ENCODE measurements around the gene BET1L.
"Not testable (repeated sequence)": the region's sequence is repeated elsewhere in the genome, so short reads cannot be mapped to it uniquely, and the experiment has no call there.

BET1L gene

DNA sequence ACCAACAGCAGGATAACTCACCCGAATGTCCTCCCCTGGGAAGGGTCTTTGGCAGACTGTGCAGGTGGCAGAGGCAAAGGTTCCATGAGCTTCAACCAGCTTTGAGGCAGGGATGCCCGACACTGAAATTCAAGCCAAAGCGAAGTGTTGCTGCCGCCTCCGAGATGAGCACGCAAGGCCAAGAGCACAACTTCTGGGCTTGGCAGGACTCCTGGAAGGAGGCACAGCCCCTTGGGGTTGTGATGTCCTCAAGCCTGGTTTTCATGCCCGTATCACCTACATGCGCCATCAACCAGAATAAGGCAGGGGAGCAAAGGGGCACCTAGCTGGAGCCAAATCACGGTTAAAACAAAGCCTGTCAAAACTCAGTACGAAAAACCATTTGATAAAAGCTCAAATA is 23.2 kb upstream of the BET1L start:
- DNase-seq: no peak
- Histone ChIP-seq H3K27me3 (replicated peaks; ENCODE audit: control insufficient read depth, insufficient read depth, low read length, poor library complexity, severe bottlenecking) (no peaks in the 10 kb centered on the region), H3K4me3 (ENCODE audit: insufficient read depth, low read depth, low read length, poor library complexity, severe bottlenecking) (no peak overlapping the region), H3K9me3 (ENCODE audit: control insufficient read depth, low read length) (no peaks in the 10 kb centered on the region), H3K36me3 (ENCODE audit: control insufficient read depth, insufficient read depth, low read length) (peaks cover 4% of the 10 kb centered on the region), H3K4me1 (ENCODE audit: control insufficient read depth, insufficient read depth, low read length, poor library complexity, severe bottlenecking) (peaks cover 3% of the 10 kb centered on the region), H3K27ac (ENCODE audit: insufficient read depth, low read length, poor library complexity, severe bottlenecking) (no peak overlapping the region)

DNA sequence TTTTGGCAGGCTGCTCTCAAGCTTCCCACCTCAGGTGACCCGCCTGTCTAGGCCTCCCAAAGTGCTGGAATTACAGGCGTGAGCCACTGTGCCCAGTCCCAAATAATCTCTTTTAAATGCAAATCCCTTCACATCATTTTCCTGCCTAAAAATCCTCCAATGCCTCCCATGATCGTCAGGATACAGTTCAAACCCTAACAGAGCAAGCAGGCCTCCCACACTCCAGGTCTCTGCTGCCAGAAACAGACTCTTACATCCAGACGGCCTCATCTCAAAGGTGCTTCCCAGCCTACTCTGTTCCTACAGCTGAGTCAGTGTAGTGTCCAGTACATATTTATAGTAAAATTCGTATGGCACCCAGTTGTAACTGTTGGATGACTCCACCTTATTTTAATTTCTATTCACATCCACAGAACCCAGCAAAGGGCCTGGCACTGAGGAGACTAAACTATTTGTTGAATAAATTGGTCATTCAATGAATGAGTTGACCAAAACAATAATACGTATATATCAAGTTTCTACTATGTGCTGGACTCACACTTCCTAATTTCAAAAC is 20.7 kb upstream of the BET1L start:
- H3K27ac ChIP-seq (ENCODE audit: insufficient read depth, low read length, poor library complexity, severe bottlenecking): no peak overlapping the region
- H3K36me3 ChIP-seq (ENCODE audit: control insufficient read depth, insufficient read depth, low read length): peaks cover 3% of the 10 kb centered on the region
- DNase-seq: no peak

DNA sequence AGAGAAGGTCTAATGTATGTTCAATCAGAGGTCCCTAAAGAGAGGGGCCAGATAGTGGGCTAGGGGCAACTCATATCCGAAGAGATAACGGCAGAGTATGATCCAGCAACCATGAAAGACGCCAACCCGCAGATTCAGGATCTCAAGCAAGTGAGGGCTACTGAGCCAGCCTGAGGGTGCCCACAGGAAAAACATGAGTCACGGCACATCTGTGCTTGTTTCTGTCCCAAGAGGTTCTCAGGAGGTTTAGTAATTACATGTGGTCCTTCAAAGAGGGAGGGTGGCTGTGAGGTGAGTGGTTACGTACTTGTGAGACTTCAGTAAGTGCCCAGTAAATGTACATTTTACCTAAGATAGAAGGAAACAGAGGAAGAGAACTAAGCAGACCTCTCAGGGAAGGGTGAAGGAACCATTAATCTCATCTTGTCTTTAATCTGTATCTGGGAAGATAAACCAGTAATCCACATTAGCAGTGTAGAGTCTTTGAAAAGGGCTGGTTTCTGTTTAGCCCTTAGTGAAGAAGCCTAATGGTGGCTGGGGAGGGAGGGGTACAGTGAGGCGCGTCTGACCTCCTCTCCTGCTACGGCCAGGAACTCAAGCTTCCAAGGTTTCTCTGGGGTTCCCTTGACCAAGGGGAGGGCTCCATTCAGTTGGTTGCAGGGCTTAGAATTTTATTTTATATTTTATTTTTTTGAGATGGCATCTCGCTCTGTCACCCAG is 18.7 kb upstream of the BET1L start:
- DNase-seq: no peak

More for the DNA sequence above, 20.7 kb upstream of the BET1L start:
- Histone ChIP-seq H3K4me3 (ENCODE audit: insufficient read depth, low read depth, low read length, poor library complexity, severe bottlenecking) (no peak overlapping the region), H3K27me3 (replicated peaks; ENCODE audit: control insufficient read depth, insufficient read depth, low read length, poor library complexity, severe bottlenecking) (no peaks in the 10 kb centered on the region), H3K4me1 (ENCODE audit: control insufficient read depth, insufficient read depth, low read length, poor library complexity, severe bottlenecking) (no peaks in the 10 kb centered on the region), H3K9me3 (ENCODE audit: control insufficient read depth, low read length) (no peaks in the 10 kb centered on the region)

DNA sequence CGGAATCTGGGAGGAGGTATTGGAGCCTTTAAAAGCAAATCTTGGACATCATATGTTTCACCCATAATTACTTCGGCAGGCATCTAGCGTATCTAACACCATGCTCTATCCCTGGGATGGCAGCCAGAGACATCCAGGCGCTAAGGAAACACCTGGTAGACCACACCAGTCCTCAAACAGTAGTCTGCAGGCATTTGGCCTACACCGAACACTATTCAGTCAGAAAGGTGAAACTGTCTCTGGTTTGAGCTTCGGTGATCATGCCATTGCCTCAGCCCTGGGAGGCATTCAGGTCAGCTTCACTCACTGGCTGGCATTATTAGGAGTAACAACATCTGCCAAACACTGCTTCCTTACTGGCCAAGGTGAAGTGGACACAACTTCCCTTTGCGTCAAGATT is 17.2 kb upstream of the BET1L start:
- no peaks in the 10 kb centered on the region for H3K4me1 ChIP-seq (ENCODE audit: control insufficient read depth, insufficient read depth, low read length, poor library complexity, severe bottlenecking)
- no peaks in the 10 kb centered on the region for H3K9me3 ChIP-seq (ENCODE audit: control insufficient read depth, low read length)
- no peak overlapping the region for H3K4me3 ChIP-seq (ENCODE audit: insufficient read depth, low read depth, low read length, poor library complexity, severe bottlenecking)
- no peaks in the 10 kb centered on the region for H3K27me3 ChIP-seq (replicated peaks; ENCODE audit: control insufficient read depth, insufficient read depth, low read length, poor library complexity, severe bottlenecking)
- H3K27ac ChIP-seq (ENCODE audit: insufficient read depth, low read length, poor library complexity, severe bottlenecking): no peak overlapping the region
- no peaks in the 10 kb centered on the region for H3K36me3 ChIP-seq (ENCODE audit: control insufficient read depth, insufficient read depth, low read length)
- DNase-seq: no peak

More for the DNA sequence above, 18.7 kb upstream of the BET1L start:
- Histone ChIP-seq H3K4me1 (ENCODE audit: control insufficient read depth, insufficient read depth, low read length, poor library complexity, severe bottlenecking) (no peaks in the 10 kb centered on the region), H3K27ac (ENCODE audit: insufficient read depth, low read length, poor library complexity, severe bottlenecking) (no peak overlapping the region), H3K27me3 (replicated peaks; ENCODE audit: control insufficient read depth, insufficient read depth, low read length, poor library complexity, severe bottlenecking) (no peaks in the 10 kb centered on the region), H3K36me3 (ENCODE audit: control insufficient read depth, insufficient read depth, low read length) (no peaks in the 10 kb centered on the region), H3K4me3 (ENCODE audit: insufficient read depth, low read depth, low read length, poor library complexity, severe bottlenecking) (no peak overlapping the region), H3K9me3 (ENCODE audit: control insufficient read depth, low read length) (no peaks in the 10 kb centered on the region)

DNA sequence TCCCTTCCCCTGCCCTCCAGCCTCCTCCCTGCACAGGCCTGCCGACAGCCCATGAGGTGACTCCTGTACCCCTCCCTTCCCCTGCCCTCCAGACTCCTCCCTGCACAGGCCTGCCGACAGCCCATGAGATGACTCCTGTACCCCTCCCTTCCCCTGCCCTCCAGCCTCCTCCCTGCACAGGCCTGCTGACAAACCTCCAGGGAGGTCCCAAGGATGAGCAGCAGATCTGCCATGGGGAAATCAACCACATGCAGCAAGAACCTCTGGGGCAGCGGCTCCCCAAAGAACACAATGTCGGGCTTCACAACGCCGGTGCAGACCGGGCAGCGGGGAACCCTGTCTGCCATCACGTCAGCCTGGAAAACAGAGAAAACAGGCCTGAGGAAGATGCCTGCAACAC is 16.7 kb upstream of the BET1L start:
- no peaks in the 10 kb centered on the region for H3K36me3 ChIP-seq (ENCODE audit: control insufficient read depth, insufficient read depth, low read length)
- H3K27me3 ChIP-seq (replicated peaks; ENCODE audit: control insufficient read depth, insufficient read depth, low read length, poor library complexity, severe bottlenecking): no peaks in the 10 kb centered on the region
- H3K4me3 ChIP-seq (ENCODE audit: insufficient read depth, low read depth, low read length, poor library complexity, severe bottlenecking): no peak overlapping the region
- H3K9me3 ChIP-seq (ENCODE audit: control insufficient read depth, low read length): no peaks in the 10 kb centered on the region
- no peak for DNase-seq
- H3K4me1 ChIP-seq (ENCODE audit: control insufficient read depth, insufficient read depth, low read length, poor library complexity, severe bottlenecking): no peaks in the 10 kb centered on the region
- H3K27ac ChIP-seq (ENCODE audit: insufficient read depth, low read length, poor library complexity, severe bottlenecking): no peak overlapping the region

DNA sequence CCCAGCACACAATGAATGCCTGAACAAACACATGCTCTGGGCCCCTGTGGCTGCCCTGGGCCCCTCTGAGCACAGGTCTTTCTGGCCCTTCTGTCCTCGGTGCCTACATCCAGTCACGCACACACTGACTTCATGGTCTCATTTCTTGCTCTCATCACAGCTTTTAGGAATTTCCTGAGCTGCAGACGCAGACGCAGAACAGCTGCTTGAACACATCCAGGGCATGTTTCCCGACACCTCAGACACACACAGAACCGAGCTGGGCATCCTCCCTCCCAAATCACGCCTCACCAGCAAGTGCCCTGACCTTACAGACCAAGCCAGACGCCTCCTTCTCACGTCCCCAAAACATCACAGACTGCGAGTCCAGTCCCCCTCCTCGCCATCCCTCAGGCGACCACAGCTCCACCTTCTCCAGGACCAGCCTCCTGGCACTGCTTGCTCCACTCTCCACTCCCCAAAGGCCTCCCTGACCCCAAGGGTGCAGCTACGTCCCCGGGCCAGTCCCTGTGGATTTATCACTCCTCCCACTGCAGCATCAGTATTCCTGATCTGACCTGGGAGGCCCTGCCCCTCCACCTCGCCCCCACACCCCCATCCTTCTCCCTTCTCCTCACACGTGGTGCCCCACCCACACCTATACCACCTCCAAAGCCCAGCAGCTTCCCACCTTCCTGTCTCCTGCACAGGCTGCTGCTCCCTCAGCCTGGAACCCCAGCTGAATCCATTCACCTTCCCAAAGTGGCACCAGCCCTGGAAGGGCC is 16.0 kb upstream of the BET1L start:
- no peaks in the 10 kb centered on the region for H3K9me3 ChIP-seq (ENCODE audit: control insufficient read depth, low read length)
- no peaks in the 10 kb centered on the region for H3K36me3 ChIP-seq (ENCODE audit: control insufficient read depth, insufficient read depth, low read length)
- H3K27ac ChIP-seq (ENCODE audit: insufficient read depth, low read length, poor library complexity, severe bottlenecking): no peak overlapping the region
- no peak overlapping the region for H3K4me3 ChIP-seq (ENCODE audit: insufficient read depth, low read depth, low read length, poor library complexity, severe bottlenecking)
- H3K4me1 ChIP-seq (ENCODE audit: control insufficient read depth, insufficient read depth, low read length, poor library complexity, severe bottlenecking): no peaks in the 10 kb centered on the region
- DNase-seq: no peak
- H3K27me3 ChIP-seq (replicated peaks; ENCODE audit: control insufficient read depth, insufficient read depth, low read length, poor library complexity, severe bottlenecking): no peaks in the 10 kb centered on the region

DNA sequence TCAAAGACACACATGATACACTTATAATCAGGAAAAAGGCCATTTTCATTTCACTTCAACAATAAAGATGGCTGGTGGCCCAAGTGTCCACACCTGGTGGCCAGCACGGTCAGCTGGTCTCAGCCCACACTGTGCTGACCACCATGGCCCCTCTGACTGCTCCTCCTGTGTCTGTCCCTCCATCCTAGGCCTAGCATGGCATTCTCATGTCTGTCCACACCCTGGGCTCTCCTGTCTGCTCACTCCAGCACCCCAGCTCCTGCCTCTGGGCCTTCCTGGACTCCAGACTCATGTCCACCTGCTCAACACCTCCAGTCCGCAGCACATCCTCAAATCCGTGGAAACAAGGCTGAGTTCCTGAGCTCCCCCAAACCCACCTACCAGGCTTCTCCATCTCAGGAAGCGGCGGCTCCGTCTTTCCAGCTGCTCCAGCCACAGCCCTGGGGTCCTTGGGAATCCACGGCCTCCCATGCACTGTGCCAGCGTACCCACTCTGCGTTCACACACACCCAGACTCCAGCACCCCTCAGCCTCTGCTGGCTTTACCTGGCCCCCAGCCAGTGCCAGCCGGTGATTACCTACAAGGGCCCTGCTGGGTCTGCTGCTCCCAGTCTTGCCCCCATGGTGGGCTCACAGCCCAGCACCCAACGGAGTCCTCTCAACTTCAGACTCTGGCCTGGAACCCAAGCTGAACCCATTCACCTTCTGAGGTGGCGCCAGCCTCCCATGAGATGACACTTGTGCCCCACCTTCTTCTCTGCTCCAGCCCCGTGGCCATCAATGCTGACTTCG is 15.0 kb upstream of the BET1L start:
- Histone ChIP-seq H3K9me3 (ENCODE audit: control insufficient read depth, low read length) (no peaks in the 10 kb centered on the region), H3K36me3 (ENCODE audit: control insufficient read depth, insufficient read depth, low read length) (no peaks in the 10 kb centered on the region), H3K4me1 (ENCODE audit: control insufficient read depth, insufficient read depth, low read length, poor library complexity, severe bottlenecking) (no peaks in the 10 kb centered on the region), H3K27me3 (replicated peaks; ENCODE audit: control insufficient read depth, insufficient read depth, low read length, poor library complexity, severe bottlenecking) (no peaks in the 10 kb centered on the region), H3K4me3 (ENCODE audit: insufficient read depth, low read depth, low read length, poor library complexity, severe bottlenecking) (no peak overlapping the region), H3K27ac (ENCODE audit: insufficient read depth, low read length, poor library complexity, severe bottlenecking) (no peak overlapping the region)
- no peak for DNase-seq

DNA sequence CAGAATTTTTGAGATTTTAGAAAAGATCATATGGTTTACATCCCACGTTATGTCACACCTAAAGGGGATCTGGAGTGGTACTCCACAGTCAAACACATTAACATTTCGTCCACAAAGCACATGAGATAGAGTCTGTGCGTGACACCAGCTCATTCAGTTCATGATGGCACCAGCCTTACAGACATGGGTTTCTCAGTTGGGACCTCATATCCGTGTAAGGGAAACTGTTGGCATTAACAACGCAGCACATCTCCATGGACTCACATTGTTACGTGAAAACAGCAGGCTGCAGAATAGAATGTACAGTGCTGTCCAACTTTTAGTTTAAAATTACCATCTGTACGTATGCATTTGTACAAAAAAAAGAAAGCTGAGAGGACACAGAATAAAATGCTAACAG is 14.3 kb upstream of the BET1L start:
- H3K4me3 ChIP-seq (ENCODE audit: insufficient read depth, low read depth, low read length, poor library complexity, severe bottlenecking): no peak overlapping the region
- no peaks in the 10 kb centered on the region for H3K9me3 ChIP-seq (ENCODE audit: control insufficient read depth, low read length)
- no peaks in the 10 kb centered on the region for H3K27me3 ChIP-seq (replicated peaks; ENCODE audit: control insufficient read depth, insufficient read depth, low read length, poor library complexity, severe bottlenecking)
- no peaks in the 10 kb centered on the region for H3K4me1 ChIP-seq (ENCODE audit: control insufficient read depth, insufficient read depth, low read length, poor library complexity, severe bottlenecking)
- no peak for DNase-seq
- no peaks in the 10 kb centered on the region for H3K36me3 ChIP-seq (ENCODE audit: control insufficient read depth, insufficient read depth, low read length)
- no peak overlapping the region for H3K27ac ChIP-seq (ENCODE audit: insufficient read depth, low read length, poor library complexity, severe bottlenecking)

DNA sequence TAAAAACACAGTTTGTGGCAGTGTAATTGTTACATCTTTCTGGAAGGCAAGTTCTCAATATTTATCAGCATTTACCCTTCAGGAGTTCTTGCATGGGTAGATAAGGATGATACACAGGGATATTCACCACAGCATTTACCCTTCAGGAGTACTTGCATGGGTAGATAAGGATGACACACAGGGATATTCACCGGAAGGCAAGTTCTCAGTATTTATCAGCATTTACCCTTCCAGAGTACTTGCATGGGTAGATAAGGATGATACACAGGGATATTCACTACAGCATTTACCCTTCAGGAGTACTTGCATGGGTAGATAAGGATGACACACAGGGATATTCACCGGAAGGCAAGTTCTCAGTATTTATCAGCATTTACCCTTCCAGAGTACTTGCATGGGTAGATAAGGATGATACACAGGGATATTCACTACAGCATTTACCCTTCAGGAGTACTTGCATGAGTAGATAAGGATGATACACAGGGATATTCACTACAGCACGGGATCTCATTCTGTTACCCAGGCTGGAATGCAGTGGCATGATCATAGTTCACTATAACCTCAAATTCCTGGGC is 13.5 kb upstream of the BET1L start:
- H3K4me1 ChIP-seq (ENCODE audit: control insufficient read depth, insufficient read depth, low read length, poor library complexity, severe bottlenecking); H3K27me3 ChIP-seq (replicated peaks; ENCODE audit: control insufficient read depth, insufficient read depth, low read length, poor library complexity, severe bottlenecking); H3K4me3 ChIP-seq (ENCODE audit: insufficient read depth, low read depth, low read length, poor library complexity, severe bottlenecking); DNase-seq; H3K36me3 ChIP-seq (ENCODE audit: control insufficient read depth, insufficient read depth, low read length); H3K27ac ChIP-seq (ENCODE audit: insufficient read depth, low read length, poor library complexity, severe bottlenecking); H3K9me3 ChIP-seq (ENCODE audit: control insufficient read depth, low read length): not testable (repeated sequence)

Measured in effector memory CD4-positive, alpha-beta T cell (primary cell).